GM23248 (cell line): ENCODE data around the gene KCNQ5. TPM values are rescaled to one million over a fixed set of nuclear protein-coding genes. Genes with fewer than 3 reads are reported as not detected.

Experiments used
- DNase-seq: peaks from one replicate; pipeline ENCODE4 v3.0.0-alpha.2; 2015
- H2AFZ ChIP-seq: fragments of 200-600 bp; sonication (generic); 2 replicates; pipeline ENCODE4 v1.6.1; 2016; ENCODE audit warnings: antibody characterized with exemption
- H3F3A ChIP-seq: fragments of 200-600 bp; sonication (generic); 2 replicates; pipeline ENCODE4 v1.6.1; 2016; ENCODE audit warnings: mild to moderate bottlenecking, antibody characterized with exemption, mixed run types; ENCODE audit not compliant: insufficient read depth
- H3K27ac ChIP-seq: fragments of 200-600 bp; sonication (generic); 2 replicates; pipeline ENCODE4 v1.5.1; 2016; ENCODE audit warnings: mild to moderate bottlenecking
- H3K27me3 ChIP-seq: fragments of 200-600 bp; sonication (generic); replicated peaks from 2 replicates; pipeline ENCODE4 v1.6.1; 2016; ENCODE audit warnings: mild to moderate bottlenecking; ENCODE audit not compliant: insufficient read depth
- H3K36me3 ChIP-seq: fragments of 200-600 bp; sonication (generic); 2 replicates; pipeline ENCODE4 v1.6.1; 2016; ENCODE audit warnings: low read depth, mild to moderate bottlenecking
- H3K4me1 ChIP-seq: fragments of 200-600 bp; sonication (generic); 2 replicates; pipeline ENCODE4 v1.6.1; 2016; ENCODE audit warnings: mild to moderate bottlenecking; ENCODE audit not compliant: insufficient read depth
- H3K4me2 ChIP-seq: fragments of 200-600 bp; sonication (generic); one replicate; pipeline ENCODE4 v1.6.1; 2016; ENCODE audit warnings: mild to moderate bottlenecking; ENCODE audit not compliant: unreplicated experiment
- H3K4me3 ChIP-seq: fragments of 200-600 bp; sonication (generic); 2 replicates; pipeline ENCODE4 v1.5.1; 2016; ENCODE audit warnings: mild to moderate bottlenecking
- H3K79me2 ChIP-seq: fragments of 200-600 bp; sonication (generic); 2 replicates; pipeline ENCODE4 v1.6.1; 2016; ENCODE audit warnings: mild to moderate bottlenecking; ENCODE audit not compliant: insufficient read depth
- H3K9ac ChIP-seq: fragments of 200-600 bp; sonication (generic); 2 replicates; pipeline ENCODE4 v1.6.1; 2016; ENCODE audit warnings: mild to moderate bottlenecking
- H3K9me2 ChIP-seq: fragments of 200-600 bp; sonication (generic); 2 replicates; pipeline ENCODE4 v1.6.1; 2016; ENCODE audit warnings: mixed run types, mild to moderate bottlenecking, moderate library complexity; ENCODE audit not compliant: insufficient read depth
- H3K9me3 ChIP-seq: fragments of 200-600 bp; sonication (generic); one replicate; pipeline ENCODE4 v1.6.1; 2017; ENCODE audit warnings: low read depth
- H4K20me1 ChIP-seq: fragments of 200-600 bp; sonication (generic); 2 replicates; pipeline ENCODE4 v1.6.0; 2016; ENCODE audit not compliant: insufficient read depth
- EZH2 ChIP-seq: fragments of 200-600 bp; sonication (generic); IDR thresholded peaks from 2 replicates; pipeline ENCODE4 v1.6.1; 2018; ENCODE audit warnings: antibody characterized with exemption, mild to moderate bottlenecking; ENCODE audit not compliant: insufficient read depth, poor library complexity, severe bottlenecking
- EZH2phosphoT487 ChIP-seq: fragments of 200-600 bp; sonication (generic); IDR thresholded peaks from 2 replicates; pipeline ENCODE4 v1.6.1; 2018; ENCODE audit warnings: antibody characterized with exemption, moderate library complexity, mild to moderate bottlenecking, low read depth; ENCODE audit not compliant: insufficient read depth
- WGBS, 2 experiments: methylation state at CpG; one replicate each; pipeline ENCODE4 v1.1.6; 2015 to 2017; ENCODE audit warnings: low lambda C conversion rate in 2 of 2, low coverage in 1 of 2; ENCODE audit errors: missing lambda C conversion rate in 2 of 2; 5-methylcytosine and 5-hydroxymethylcytosine counted together
- in situ Hi-C: fragments of 300-500 bp; cut with MboI; formaldehyde crosslinking; loops from 2 replicates; pipeline ENCODE4 v1.15.0; 2020
- polyA plus RNA-seq: library from polyadenylated mRNA; unstranded; fragments of >200 nt; fragmentation: Nextera tagmentation; extraction: Ambion mirVana; gene quantifications from 2 replicates; pipeline ENCODE4 v1.2.1, GENCODE V29; 2016
- total RNA-seq: library from RNA; depleted of rRNA; stranded (reverse); fragments of >200 nt; shearing (Covaris generic); gene quantifications from 2 replicates; pipeline ENCODE4 v1.2.3, GENCODE V29; 2014

KCNQ5 gene
- total and polyA plus RNA-seq, 2 experiments from 2014 or later = 5.7 to 10.8 TPM

DNA sequence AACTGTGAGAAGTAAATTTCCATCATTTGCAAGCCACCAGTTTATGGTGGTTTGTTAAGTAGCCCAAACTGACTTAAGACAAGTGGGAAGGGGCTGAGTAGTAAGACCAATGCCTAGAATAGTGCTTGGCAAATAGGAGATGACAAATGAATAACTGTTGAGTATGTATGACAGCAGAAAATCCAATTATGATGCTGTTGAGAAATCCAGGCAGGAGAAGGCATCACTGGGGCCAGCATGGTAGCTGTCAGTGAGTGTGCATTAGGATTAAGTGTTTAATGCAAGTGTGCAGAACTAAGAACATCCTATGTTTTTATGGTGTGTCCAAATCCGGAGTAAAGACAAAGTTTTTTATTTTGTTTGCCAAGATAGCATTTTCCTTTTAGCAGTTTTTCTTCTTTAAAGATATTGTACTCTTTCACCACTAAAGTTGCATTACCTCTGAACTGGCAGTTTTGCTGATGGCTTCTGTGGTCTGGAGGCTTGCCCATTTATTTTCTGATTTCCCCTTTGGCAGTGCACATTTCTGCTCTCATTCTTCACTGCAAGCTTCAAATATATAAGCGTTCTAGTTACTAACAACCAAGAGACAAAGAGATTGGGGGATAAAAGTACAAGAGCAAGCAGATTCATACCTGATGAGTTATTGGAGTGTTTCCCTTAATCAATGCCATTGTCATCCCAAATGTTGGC lies 289.7 kb downstream of the KCNQ5 start:
- no peaks in the 10 kb centered on the region for H3K9me2 ChIP-seq
- no peaks in the 10 kb centered on the region for H3K9me3 ChIP-seq
- TF ChIP-seq EZH2phosphoT487 (no peak), EZH2 (no peak)
- no peak overlapping the region for H2AFZ ChIP-seq
- H3F3A ChIP-seq = no peaks in the 10 kb centered on the region
- H3K79me2 ChIP-seq = peaks cover 9% of the 10 kb centered on the region
- H3K36me3 ChIP-seq = no peaks in the 10 kb centered on the region
- DNase-seq = no peak
- H3K27ac ChIP-seq = no peak overlapping the region
- in situ Hi-C loops = no loop called here
- 42 to 45% methylated on average over 2 of the region's 2 CpGs for WGBS, 2 experiments
- no peak overlapping the region for H3K4me3 ChIP-seq
- no peaks in the 10 kb centered on the region for H4K20me1 ChIP-seq
- H3K4me1 ChIP-seq = 0 out of 2 replicates have a peak, but pooled peaks cover 3% of the 10 kb centered on the region
- no peaks in the 10 kb centered on the region for H3K27me3 ChIP-seq
- H3K9ac ChIP-seq = no peak overlapping the region
- H3K4me2 ChIP-seq = no peak overlapping the region

DNA sequence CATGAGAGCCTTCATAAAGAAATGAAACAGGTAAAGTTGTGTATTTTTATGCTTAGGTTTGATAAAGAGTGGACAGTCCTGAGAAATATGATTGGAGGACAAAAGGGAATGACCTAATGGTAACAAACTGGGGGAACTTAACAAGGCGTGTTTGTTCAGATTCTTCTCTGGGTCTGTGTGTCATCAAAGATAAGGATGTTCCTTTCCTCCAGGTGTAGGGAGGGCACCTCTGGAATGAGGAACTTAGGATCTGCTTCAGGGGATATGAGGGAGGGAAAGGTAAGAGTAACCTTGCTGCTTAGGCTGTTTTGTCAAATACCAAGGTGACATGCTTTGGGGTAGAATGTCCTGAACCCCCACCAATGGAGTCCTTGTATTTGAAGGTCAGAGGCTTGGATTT lies 291.9 kb downstream of the KCNQ5 start:
- Histone ChIP-seq H3K79me2 (peaks cover 7% of the 10 kb centered on the region; the same call in 1 of the 2 replicates), H3K4me1 (0 out of 2 replicates have a peak, but pooled peaks cover 3% of the 10 kb centered on the region), H3K9me2 (no peaks in the 10 kb centered on the region), H3K9ac (no peak overlapping the region), H4K20me1 (no peaks in the 10 kb centered on the region), H3K4me3 (no peak overlapping the region), H3K27me3 (no peaks in the 10 kb centered on the region), H3K27ac (no peak overlapping the region), H3F3A (no peaks in the 10 kb centered on the region), H3K4me2 (no peak overlapping the region), H3K36me3 (no peaks in the 10 kb centered on the region), H2AFZ (no peak overlapping the region), H3K9me3 (no peaks in the 10 kb centered on the region)
- DNase-seq = no peak
- 100% methylated on average over 1 of the region's 1 CpG for WGBS, 2 experiments
- in situ Hi-C loops = no loop called here
- TF ChIP-seq EZH2 = no peak

DNA sequence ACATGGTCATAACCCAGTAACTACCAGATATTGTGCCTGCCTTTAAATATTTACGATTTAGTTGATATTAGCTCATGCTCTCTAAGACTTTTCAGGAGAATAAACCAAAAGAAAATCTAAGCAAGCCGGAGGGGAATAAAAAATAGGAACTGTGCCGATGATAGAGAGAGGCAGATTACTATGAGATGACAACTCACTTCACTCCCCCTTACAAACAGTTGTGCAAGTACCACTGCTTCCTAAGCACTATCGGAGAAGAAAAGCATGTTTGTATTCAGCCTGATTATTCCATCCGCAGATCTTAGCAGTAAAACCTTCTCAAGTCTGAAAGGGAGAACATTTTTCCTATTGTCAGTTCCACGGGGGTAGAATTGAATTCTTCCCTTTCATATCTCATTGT lies 294.4 kb downstream of the KCNQ5 start:
- in situ Hi-C loops = no loop called here
- WGBS, 2 experiments = 64 to 68% methylated on average over 6 of the region's 6 CpGs

DNA sequence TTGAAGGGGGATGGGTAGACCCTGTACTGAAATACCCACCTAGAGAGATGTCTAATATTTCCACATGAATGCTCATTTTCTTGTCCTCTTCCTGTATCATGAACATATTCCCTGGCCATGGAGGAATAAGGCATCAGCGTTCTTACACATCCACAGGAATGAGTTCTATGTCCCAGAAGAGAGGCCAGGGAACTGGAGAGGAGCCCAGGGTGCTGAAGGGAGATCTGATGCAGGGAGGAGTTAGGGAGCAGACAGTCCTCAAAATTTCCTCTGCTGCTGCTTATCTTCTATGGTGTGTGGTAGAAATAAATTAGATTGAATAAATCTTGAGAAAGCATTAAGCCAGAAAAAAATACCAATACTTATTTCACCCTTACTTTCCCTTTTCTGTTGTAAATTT lies 295.0 kb downstream of the KCNQ5 start:
- WGBS, 2 experiments = 45 to 50% methylated on average over 1 of the region's 1 CpG
- no peaks in the 10 kb centered on the region for H3K9me2 ChIP-seq

More for the DNA sequence above, 294.4 kb downstream of the KCNQ5 start:
- H3K4me2 ChIP-seq = no peak overlapping the region
- no peak for TF ChIP-seq EZH2phosphoT487
- no peak for TF ChIP-seq EZH2
- H3F3A ChIP-seq = no peaks in the 10 kb centered on the region
- DNase-seq = no peak
- H3K36me3 ChIP-seq = no peaks in the 10 kb centered on the region
- H3K27ac ChIP-seq = no peak overlapping the region
- peaks cover 7% of the 10 kb centered on the region; the same call in 1 of the 2 replicates for H3K79me2 ChIP-seq
- no peak overlapping the region for H3K4me3 ChIP-seq
- H3K4me1 ChIP-seq = 0 out of 2 replicates have a peak, but pooled peaks cover 3% of the 10 kb centered on the region
- no peaks in the 10 kb centered on the region for H3K27me3 ChIP-seq
- no peaks in the 10 kb centered on the region for H3K9me3 ChIP-seq
- H3K9ac ChIP-seq = no peak overlapping the region
- H2AFZ ChIP-seq = no peak overlapping the region
- H4K20me1 ChIP-seq = no peaks in the 10 kb centered on the region
- no peaks in the 10 kb centered on the region for H3K9me2 ChIP-seq

DNA sequence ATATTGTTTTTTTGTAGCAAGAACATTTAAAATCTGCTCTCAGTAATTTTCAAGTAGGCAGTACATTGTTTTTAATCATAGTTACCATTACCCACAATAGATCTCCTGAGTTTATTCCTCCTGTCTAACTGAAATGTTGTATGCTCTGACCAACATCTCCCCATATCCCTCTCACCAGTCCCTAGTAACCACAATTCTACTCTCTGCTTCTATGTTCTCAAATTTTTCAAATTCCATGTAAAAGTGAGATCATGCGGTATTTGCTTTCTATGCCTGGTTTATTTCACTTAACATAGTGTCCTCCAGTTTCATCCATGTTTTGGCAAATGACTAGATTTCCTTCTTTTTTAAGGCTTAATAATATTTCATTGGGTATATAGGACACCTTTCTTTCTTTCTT lies 300.5 kb downstream of the KCNQ5 start:
- DNase-seq = peak; percentile 9

More for the DNA sequence above, 295.0 kb downstream of the KCNQ5 start:
- Histone ChIP-seq H3K4me2 (no peak overlapping the region), H3F3A (no peaks in the 10 kb centered on the region), H3K4me1 (0 out of 2 replicates have a peak, but pooled peaks cover under 1% of the 10 kb centered on the region), H3K36me3 (no peaks in the 10 kb centered on the region), H2AFZ (no peak overlapping the region), H3K27me3 (no peaks in the 10 kb centered on the region), H4K20me1 (no peaks in the 10 kb centered on the region), H3K9ac (no peak overlapping the region), H3K27ac (no peak overlapping the region), H3K4me3 (no peak overlapping the region), H3K9me3 (no peaks in the 10 kb centered on the region), H3K79me2 (peaks cover 7% of the 10 kb centered on the region; the same call in 1 of the 2 replicates)
- DNase-seq = peak; percentile 14
- no peak for TF ChIP-seq EZH2phosphoT487
- in situ Hi-C loops = no loop called here

More for the DNA sequence above, 300.5 kb downstream of the KCNQ5 start:
- no peaks in the 10 kb centered on the region for H3K36me3 ChIP-seq
- in situ Hi-C loops = no loop called here
- no peak overlapping the region for H3K27ac ChIP-seq
- TF ChIP-seq EZH2phosphoT487 (no peak), EZH2 (no peak)
- 91 to 92% methylated on average over 1 of the region's 1 CpG for WGBS, 2 experiments
- H3K4me3 ChIP-seq = no peak overlapping the region
- no peaks in the 10 kb centered on the region for H3K9me2 ChIP-seq
- H3K27me3 ChIP-seq = no peaks in the 10 kb centered on the region
- no peak overlapping the region for H3K9ac ChIP-seq
- H3K4me1 ChIP-seq = no peaks in the 10 kb centered on the region
- no peaks in the 10 kb centered on the region for H3F3A ChIP-seq
- H3K79me2 ChIP-seq = no peaks in the 10 kb centered on the region; the same call in 1 of the 2 replicates
- H2AFZ ChIP-seq = no peak overlapping the region
- H4K20me1 ChIP-seq = no peaks in the 10 kb centered on the region
- H3K4me2 ChIP-seq = no peak overlapping the region
- no peaks in the 10 kb centered on the region for H3K9me3 ChIP-seq
